K562 (cell line): Measurements from ENCODE around the gene SIKE1.

Experiments
- BRCA1 ChIP-seq, 2 experiments: fragments of 450-650 bp in 1 of 2; sonication (generic) in 1 of 2; formaldehyde crosslinking in 1 of 2; IDR thresholded peaks; 2 replicates each; pipeline versions ENCODE4 v1.5.0 to v1.6.1; 2017 to 2020; ENCODE audit warnings: mild to moderate bottlenecking in 1 of 2, missing genetic modification reagents in 1 of 2
- CTCF ChIP-seq, 3 experiments: IDR thresholded peaks in 2 of 3; conservative IDR thresholded peaks in 1 of 3; 2 replicates each; pipeline ENCODE4 v1.5.1; 2011 to 2012; ENCODE audit warnings: low read length in 3 of 3, mild to moderate bottlenecking in 3 of 3, control low read depth in 2 of 3, improper control_type of control experiment in 1 of 3, inconsistent platforms in 1 of 3, low read depth in 1 of 3, mixed read lengths in 1 of 3, moderate library complexity in 1 of 3; ENCODE audit not compliant: insufficient read depth in 2 of 3
- CUX1 ChIP-seq: fragments of 200-800 bp; sonication (Bioruptor generic); IDR thresholded peaks from 2 replicates; pipeline ENCODE4 v1.6.1; 2016; ENCODE audit warnings: missing genetic modification characterization, missing compliant biosample characterization
- ETV6 ChIP-seq, 3 experiments: fragments of 150-350 bp in 1 of 3; sonication (generic) in 1 of 3; formaldehyde crosslinking in 1 of 3; IDR thresholded peaks; 2 replicates each; pipeline versions ENCODE4 v1.6.1 to v1.8.0; 2014 to 2022; ENCODE audit warnings: borderline replicate concordance in 2 of 3, low read depth in 2 of 3, antibody characterized with exemption in 1 of 3, low read length in 1 of 3, mild to moderate bottlenecking in 1 of 3, missing genetic modification reagents in 1 of 3
- MAX ChIP-seq: sonication (generic); formaldehyde crosslinking; IDR thresholded peaks from 2 replicates; pipeline ENCODE4 v1.9.0; 2022; ENCODE audit warnings: mild to moderate bottlenecking, missing genetic modification reagents
- ZNF431 ChIP-seq: sonication (generic); formaldehyde crosslinking; IDR thresholded peaks from 2 replicates; pipeline ENCODE4 v1.8.0; 2022; ENCODE audit warnings: mild to moderate bottlenecking, missing genetic modification reagents

- TF ChIP-seq CTCF (IDR thresholded peaks at IDR 0.05 in 2 of 3, conservative IDR thresholded peaks at IDR 0.05 in 1 of 3; ENCODE audit: insufficient read depth in 2 of 3, low read depth in 1 of 3, low read length in 3 of 3): no peak
- no peak for TF ChIP-seq MAX
- no peak for TF ChIP-seq CUX1
- no peak for TF ChIP-seq ETV6 (IDR thresholded peaks at IDR 0.05; ENCODE audit: borderline replicate concordance in 1 of 2, low read depth in 2 of 2, low read length in 1 of 2)
- TF ChIP-seq ETV6 (CRISPR knock-in tag; IDR thresholded peaks at IDR 0.05; ENCODE audit: borderline replicate concordance): no peak
- TF ChIP-seq ZNF431: no peak
- no peak for TF ChIP-seq BRCA1 (IDR thresholded peaks at IDR 0.05)
- TF ChIP-seq BRCA1 (CRISPR knock-in tag; IDR thresholded peaks at IDR 0.05): no peak
Measured at GRCh38 chr1:114723915-114724314, 56.6 kb downstream of the SIKE1 start.
